HG02798 (cell line): ENCODE results near the gene TFDP2.
"Not testable (repeated sequence)": the region's sequence is repeated elsewhere in the genome, so short reads cannot be mapped to it uniquely, and the experiment has no call there.

ENCODE experiments used
- ATAC-seq: cut with Tn5 transposase; IDR thresholded peaks from one replicate; pipeline ENCODE4 v1.9.1; 2021; ENCODE audit warnings: mild to moderate bottlenecking; ENCODE audit not compliant: unreplicated experiment, poor library complexity

The TFDP2 gene

DNA sequence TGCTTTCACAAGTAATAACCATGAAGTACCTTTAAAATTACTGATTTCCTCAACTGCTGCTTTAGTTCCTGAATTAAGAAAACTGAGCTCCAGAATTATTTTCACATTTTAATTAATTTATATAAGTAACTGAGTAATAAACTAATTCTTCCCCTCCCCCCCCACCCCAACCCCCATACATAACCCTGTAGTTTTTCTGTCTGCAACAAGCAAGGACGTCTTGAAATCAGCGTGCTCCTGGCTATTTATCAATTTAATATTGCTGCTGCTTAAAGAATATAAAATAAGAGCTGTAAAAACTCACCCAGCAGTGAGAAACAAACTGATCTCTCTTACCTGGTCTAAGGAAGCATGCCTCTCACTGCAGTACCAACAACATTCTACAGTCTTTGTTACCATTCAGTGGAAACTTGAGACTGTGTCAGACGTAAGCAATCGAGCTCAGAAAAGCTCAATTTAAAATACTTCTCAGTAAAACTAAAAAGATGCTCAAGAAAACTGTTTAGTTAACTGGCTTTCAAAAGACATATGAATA is 121.0 kb downstream of the TFDP2 start:
- peak; percentile 55 for ATAC-seq

DNA sequence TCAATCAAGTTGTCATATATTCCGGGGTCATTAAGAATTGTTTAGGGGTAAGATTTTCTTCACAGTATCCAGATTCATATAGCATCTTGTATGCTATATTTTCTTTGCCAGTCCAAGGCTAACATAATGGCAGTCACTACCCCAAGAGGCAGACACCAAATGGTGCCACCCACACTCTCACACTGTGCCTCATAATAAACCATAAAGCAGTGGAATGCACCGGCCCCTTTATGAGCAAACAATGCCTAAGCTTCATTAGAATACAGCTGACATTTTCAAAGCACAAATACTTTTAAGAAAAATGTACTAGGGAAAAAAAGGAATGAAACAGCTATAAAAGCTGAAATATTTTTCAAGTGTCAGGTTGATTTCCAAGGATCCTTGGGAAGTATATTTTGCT is 121.6 kb downstream of the TFDP2 start:
- ATAC-seq: peak; percentile 65

DNA sequence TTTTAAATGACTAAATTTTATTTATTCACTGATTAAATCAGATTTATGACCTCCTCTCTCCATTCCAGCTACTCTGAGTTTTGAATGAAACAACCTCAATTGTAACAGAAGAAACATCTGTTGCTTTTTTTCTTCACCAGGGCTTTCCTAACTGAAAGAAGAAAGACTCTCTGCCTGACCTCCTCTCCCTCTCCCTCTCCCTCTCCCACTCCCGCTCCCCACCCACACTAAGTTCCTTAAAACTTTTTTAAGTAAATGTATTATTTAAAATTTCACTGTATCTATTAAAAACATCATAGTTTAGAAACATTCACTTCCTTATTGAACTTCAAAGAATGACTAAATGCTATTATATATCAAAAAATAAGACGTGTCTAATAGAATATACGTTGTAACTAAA is 122.0 kb downstream of the TFDP2 start:
- ATAC-seq: no peak

DNA sequence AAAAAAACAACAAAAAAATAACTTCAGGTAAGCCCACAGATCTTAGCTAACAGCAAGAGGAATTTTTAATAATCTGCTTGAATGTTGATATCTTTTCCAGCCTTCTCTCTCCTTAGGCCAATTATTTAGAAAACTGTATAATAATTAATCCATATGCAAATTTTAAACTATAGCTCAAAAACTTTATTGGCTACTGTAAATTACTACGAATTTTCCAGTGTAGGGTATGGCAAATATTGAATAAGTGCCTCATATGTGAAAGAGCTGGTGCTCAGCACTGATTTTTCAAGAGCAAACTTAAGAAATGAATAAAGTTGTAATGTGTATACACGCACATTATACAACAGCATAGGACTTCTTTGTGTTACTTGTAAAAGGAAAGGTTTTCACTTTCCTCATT is 123.0 kb downstream of the TFDP2 start:
- ATAC-seq: no peak

DNA sequence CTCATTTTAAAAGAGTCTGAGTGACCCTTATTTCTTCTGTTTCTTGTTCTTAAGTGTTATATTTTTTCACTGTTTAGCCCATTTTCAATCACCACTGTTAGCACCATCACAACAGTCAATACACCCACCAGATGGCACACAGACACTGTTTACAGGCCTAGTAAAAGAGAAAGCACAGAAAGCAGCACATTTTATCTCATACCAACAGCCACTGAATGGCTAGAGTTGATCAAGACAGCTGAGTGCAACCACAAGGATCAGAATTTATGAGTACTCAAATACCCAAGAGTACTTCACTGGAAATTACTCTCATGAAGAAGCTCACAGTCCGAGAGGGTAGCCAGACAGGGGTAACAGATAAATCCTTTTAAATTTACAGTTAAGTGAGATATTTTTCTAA is 127.0 kb downstream of the TFDP2 start:
- ATAC-seq: peak; percentile 70

DNA sequence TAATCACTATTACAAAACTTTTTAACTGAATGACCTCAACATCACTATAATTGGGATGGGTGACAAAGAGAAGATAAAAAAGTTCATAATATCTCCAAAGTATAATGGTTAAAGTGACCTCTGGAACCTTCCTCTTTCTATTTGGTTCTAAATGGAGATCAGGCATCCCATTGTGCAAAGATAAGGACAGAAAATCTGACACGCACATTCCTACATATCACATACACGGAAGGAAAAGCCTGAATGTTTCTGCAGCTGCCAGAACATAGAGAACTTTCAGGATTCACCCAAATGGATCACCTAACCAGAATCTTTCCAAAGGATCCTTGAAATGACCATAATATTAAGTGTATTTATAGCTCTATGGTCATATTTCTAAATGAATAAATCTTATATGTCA is 128.2 kb downstream of the TFDP2 start:
- no peak for ATAC-seq

DNA sequence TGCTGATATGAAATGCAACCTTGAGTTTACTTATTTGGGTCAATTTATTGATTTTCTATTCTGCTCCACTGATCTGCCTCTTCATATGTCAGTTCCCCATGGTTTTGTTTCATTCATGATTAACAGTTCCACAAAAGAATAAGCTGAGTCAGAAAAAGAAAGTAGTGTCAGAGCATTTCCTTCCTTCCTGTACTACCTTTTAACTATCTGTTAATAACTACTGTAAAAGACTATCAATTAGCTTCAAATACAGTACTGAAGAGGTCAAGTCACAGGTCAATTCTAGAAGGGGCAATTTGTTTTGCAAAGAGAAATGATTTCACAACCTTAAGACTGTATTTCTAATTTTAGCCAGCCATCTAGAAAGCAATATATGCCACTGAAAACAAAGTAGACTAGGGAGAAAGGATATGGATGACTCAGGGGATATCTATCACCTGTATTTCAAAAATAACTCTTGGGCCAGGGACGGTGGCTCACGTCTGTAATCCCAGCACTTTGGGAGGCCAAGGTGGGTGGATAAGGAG is 129.5 kb downstream of the TFDP2 start:
- peak; percentile 54 for ATAC-seq

DNA sequence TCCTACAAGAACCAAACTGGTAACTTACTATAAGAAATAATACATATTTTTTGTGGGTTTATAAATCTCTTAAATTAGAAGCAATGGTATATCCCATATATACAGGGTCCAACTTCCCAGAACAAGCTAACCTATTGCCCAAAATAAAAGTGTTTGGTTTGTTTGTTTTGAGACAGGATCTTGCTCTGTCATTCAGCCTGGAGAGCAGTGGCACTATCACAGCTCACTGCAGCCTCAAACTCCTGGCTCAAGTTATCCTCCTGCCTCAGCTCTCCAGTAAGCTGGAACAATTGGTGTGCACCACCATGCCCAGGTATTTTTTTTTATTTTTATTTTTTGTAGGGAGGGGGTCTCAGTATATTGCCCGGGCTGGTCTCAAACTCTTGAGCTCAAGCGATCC is 135.4 kb downstream of the TFDP2 start:
- no peak for ATAC-seq

DNA sequence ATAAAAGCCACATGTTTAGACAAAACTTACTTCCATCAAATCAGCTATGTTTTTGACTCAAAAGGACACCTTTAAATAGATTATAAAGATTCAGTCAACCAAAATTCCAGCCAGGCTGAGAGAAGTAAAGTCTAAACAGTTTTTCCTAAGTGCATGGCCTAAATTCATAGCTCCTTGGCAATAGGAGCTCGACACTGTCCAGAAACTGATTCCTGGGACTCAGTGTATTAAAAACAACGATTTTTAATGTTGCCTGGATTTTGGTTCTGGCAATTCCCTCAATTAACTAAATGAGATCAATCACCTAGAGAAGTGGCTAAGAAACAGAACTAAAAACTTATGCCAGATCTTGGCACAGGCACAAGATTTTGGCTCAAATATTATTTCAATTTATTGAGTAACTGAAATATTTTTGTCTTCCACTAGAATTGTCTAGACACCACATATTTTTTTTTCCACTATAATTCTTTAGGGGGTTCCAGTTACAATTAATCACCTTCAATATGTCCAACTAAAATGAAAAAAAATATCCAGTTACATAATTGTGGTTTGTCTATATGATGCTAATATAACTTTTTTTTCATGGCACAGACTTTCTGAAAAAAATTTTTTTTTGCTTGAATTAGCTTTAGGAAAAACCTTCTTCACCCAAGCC is 135.9 kb downstream of the TFDP2 start:
- ATAC-seq: no peak

DNA sequence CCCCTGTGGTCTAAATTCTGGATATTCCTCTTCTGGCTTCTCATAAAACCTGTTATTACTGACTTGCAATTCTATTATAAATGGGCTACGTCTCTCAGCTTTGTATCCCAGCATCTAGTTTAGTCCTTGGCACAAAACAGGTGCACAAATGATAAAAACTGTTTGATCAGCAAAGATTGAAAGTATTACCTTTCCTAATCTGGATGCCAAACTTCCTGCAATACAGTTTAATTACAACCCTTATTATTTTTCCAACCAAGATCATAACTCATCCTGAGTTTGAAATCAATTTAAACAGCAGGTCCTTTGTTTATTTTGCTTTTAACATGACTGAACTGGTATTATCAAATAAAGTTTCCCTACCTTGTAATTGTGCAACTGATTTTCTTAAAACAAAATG is 140.3 kb downstream of the TFDP2 start:
- no peak for ATAC-seq

DNA sequence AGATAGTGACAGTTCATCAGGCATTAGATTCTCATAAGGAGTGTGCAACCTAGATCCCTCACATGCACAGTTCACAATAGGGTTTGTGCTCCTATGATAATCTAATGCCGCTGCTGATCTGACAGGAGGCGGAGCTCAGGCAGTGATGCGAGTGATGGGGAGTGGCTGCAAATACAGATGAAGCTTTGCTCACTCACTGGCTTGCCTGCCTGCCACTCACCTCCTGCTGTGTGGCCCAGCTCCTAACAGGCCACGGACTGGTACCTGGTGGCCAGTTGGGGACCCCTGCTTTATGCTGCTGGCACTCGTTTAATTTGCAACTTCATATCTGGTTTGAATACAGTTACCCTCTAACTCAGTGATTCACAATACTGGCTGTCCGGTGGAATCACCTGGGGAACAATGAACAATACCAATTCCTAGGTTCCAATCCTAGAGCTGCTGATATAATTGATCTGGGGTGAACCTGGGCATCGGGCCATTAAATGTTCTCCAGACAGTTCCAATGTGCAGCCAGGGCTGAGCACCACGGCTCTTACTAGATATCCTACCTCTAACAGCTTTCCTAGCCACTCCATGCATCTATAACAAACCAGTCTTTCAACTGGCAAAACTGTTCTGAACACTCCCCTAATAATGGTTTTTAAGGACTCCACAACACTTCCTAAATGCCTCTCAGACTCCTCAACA is 141.5 kb downstream of the TFDP2 start:
- no peak for ATAC-seq

DNA sequence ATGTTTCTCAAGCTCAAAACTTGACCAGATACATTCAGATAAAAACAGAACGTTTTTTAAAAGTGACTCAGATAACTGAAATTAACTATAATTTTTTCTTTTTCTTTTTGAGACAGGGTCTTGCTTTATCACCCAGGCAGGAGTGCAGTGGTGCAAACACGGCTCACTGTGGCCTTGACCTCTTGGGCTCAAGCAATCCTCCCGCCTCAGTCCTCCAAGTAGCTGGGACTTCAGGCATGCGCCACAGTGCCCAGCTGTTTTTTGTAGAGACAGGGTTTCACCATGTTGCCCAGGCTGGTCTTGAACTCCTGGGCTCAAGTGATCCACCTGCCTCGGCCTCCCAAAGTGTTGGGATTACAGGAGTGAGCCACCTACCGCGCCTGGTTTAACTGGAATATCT is 144.4 kb downstream of the TFDP2 start:
- not testable (repeated sequence) for ATAC-seq

DNA sequence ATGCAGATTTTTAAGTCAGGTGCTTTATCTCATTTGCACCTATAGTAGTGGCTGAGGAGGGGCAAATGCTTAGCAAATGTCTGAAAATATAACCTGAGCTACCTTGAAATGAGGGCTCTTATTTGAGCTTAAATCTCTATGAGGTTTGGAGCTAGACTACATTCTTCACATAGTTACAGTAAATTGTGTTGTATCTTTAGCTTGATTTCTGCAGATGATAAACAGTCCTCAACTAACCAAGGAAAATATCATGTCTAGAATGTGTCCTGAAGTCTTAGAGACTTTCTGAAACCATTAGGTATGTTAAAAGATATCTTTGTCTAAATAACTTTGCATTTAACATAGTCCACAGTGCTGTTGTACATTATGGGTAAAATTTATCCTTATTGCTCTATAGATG is 145.3 kb downstream of the TFDP2 start:
- no peak for ATAC-seq

DNA sequence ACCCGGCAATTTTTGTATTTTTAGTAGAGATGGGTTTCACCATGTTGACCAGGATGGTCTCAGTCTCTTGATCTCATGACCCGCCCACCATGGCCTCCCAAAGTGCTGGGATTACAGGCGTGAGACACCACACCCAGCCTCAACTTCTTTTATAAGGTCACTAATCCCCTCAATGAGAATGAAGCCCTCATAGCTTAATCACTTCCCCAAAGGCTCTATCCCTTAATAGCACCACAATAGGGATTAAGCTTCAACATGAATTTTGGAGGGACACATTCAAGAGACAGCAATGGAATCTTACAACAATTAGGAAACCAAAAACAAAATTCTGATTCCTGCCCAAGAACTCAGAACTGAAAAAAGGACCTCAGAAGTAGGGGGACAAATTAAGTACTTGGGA is 146.1 kb downstream of the TFDP2 start:
- no peak for ATAC-seq

DNA sequence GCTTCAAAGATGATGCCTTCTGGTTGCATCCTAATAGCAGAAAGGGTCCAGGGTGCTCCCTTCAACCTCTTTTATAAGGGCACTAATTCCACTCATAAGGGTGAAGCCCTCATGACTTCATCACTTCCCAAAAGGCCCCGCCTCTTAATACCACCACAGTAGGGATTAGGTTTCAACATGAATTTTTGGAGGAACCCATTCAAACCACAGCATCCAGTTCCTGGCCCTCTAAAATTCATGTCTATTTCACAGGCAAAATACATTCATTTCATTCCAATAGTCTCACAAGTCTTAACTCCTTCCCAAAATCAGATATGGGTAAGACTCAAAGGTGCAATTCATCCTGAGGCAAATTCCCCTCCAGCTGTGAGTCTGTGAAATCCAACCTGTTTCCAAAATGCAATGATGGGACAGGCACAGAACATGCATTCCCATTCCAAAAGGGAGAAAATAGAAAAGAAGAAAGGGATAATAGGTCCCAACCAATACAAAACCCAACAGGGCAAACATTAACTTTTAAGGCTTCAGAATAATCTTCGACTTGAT is 148.9 kb downstream of the TFDP2 start:
- ATAC-seq: no peak

DNA sequence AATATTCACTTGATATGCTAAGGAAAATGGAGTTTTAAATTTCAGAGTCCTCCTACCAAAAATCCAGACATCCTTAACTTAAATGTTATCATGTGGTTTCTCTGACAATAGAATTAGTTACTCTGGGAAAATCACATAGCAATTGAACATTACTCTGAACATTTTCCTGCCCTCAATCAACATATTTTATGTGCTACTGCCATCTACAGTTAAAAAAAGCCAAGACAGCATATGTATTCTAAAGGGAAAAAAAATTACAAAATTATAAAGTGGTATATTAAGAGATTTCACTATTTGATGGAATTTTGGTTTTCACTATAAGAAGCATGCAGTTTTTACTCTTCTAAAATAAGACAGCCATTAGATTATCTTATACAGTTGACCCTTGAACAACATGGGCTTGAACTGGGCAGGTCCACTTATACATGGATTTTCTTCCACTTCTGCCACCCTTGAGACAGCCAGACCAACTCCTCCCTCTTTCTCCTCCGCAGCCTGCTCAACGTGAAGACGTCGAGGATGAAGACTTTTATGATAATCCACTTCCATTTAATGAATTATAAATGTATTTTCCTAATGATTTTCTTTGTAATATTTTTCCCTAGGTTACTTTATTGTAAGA is 150.6 kb downstream of the TFDP2 start:
- no peak for ATAC-seq

DNA sequence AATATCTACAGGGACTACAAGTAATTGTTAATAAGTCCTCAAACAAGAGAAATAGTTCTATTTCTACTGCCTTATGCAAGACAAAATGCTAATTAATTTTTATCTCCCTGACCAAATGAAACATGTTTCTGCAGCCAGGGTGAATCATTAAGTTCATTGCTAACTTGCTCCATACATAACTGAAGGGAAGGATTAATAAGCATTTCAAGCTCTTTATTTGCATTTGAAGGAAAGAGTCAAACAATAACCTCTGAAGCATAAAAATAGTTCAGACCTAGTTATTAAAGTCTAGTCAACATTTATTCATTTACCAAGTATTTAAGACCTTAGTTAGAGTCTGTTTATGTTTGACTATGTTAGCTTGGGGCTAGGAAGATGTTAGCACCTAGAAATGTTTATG is 152.9 kb downstream of the TFDP2 start:
- ATAC-seq: no peak

DNA sequence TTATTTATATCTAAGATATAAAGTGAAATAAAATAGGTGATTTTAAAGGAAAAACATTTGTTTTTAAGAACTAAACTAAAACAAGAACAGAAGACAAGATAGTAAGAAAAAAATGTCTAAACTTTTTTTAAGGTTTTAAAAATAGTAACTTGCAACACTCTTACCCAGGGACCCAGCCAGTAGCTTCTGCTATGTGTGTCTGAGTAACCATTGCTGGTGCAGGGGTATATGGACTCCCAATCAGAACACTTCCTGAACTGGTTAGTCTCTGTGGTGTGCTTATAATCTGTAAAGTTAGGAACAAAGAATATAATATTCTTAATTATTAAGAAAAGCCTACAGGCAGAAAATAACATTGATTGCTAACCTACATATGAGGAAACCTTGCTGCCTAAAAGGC is 154.5 kb downstream of the TFDP2 start:
- ATAC-seq: no peak

DNA sequence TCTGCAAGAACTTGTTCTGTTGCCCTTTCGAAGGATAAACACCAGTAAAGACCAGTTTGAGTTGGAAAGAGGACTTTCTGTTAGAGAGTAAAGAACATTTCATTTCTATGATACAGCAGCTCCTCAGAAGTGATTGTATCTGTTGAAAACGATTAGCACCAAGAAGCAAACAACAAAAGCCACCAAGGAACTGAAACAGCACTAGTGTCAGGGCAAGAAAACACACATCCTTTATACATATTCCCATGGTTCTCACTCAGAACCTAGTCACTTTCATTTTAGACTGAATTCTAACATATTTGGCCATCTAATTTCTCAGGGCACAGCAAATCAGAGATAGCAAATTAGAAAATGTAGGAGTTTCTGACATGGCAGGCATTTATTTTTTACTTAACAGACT is 156.8 kb downstream of the TFDP2 start:
- ATAC-seq: peak; percentile 65

DNA sequence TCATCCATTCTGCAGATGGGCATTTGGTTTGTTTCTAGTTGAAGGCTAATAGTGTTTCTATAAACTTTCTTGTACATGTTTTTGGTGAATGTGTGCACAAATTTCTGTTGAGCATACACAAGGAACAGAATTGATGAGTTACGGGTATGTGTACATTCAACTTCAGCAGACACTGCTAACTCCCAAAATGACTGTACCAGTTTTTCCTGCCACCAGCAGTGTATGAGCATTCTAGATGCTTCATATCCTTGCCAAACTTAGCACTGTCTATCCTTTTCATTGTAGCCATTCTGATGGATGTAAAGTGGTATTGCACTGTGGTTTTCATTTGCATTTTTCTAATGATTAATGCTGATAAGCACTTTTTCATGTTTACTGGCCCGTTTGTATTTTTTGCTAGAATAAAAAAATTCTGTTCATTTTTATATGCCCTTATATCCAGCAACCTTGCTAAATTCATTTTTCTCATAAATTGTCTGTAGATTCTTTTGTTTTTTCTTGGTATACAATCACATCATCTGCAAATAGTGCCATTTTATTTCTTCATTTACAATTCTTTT is 162.7 kb downstream of the TFDP2 start:
- no peak for ATAC-seq

DNA sequence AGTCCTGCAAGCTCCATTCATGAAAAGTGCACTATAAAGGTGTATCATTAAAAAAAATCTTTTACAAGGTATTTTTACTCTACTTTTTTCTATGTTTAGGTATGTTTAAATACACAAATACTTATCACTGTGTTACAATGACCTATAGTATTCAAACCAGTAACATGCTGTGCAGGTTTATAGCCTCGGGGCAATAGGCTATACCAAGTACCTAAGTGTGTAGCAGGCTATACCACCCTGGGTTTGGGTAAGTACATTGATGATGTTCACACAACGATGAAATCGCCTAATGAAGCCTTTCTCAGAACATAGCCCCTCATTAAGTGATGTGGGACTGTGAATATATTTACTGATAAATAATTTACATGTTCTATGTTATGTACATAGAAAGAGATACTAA is 168.3 kb downstream of the TFDP2 start:
- ATAC-seq: no peak
